ENCODE results near the gene HLA-DMB.

GRCh38 chr6:32890831-32891230 is 50.0 kb downstream of the HLA-DMB start:
- TF ChIP-seq YY1 (IDR thresholded peaks at IDR 0.05; ENCODE audit: low read depth) (no peak), CEBPB (IDR thresholded peaks at IDR 0.05) (no peak), CREB1 (IDR thresholded peaks at IDR 0.05; ENCODE audit: low read depth) (no peak), ZBTB7A (IDR thresholded peaks at IDR 0.05; ENCODE audit: low read depth) (no peak), TAF1 (IDR thresholded peaks at IDR 0.05; ENCODE audit: low read depth) (no peak), EP300 (IDR thresholded peaks at IDR 0.05; ENCODE audit: borderline replicate concordance) (no peak)
